GM12878 (cell line): ENCODE measurements around the gene CHST14.

Source experiments
- CEBPZ ChIP-seq: fragments of 150-350 bp; IDR thresholded peaks from 2 replicates; pipeline ENCODE4 v1.6.1; 2016; ENCODE audit warnings: low read depth, low read length
- E2F4 ChIP-seq: IDR thresholded peaks from 2 replicates; pipeline ENCODE4 v1.6.1; 2012; ENCODE audit warnings: low read depth, low read length, improper control_type of control experiment
- ELK1 ChIP-seq: IDR thresholded peaks from 2 replicates; pipeline ENCODE4 v1.6.1; 2012; ENCODE audit warnings: low read depth, low read length, improper control_type of control experiment
- EP300 ChIP-seq, 2 experiments: fragments of 150-350 bp in 1 of 2; IDR thresholded peaks; 2 replicates each; pipeline ENCODE4 v1.6.1; 2011 to 2012; ENCODE audit warnings: low read depth in 2 of 2, low read length in 2 of 2, borderline replicate concordance in 1 of 2, improper control_type of control experiment in 1 of 2, inconsistent platforms in 1 of 2; ENCODE audit not compliant: control insufficient read depth in 1 of 2
- HCFC1 ChIP-seq: fragments of 150-350 bp; IDR thresholded peaks from 2 replicates; pipeline ENCODE4 v1.6.1; 2014; ENCODE audit warnings: low read length
- POLR2A ChIP-seq: IDR thresholded peaks from 2 replicates; pipeline ENCODE4 v1.6.1; 2011; ENCODE audit warnings: low read depth, mild to moderate bottlenecking, low read length
- RAD21 ChIP-seq: IDR thresholded peaks from 2 replicates; pipeline ENCODE4 v1.6.1; 2011; ENCODE audit warnings: mild to moderate bottlenecking, low read depth, low read length, moderate library complexity; ENCODE audit not compliant: insufficient read depth
- SRF ChIP-seq, 2 experiments: IDR thresholded peaks; 2 replicates each; pipeline ENCODE4 v1.6.1; 2011; ENCODE audit warnings: low read depth in 2 of 2, low read length in 2 of 2, mild to moderate bottlenecking in 1 of 2, moderate library complexity in 1 of 2
- TAF1 ChIP-seq: IDR thresholded peaks from 2 replicates; pipeline ENCODE4 v1.6.1; 2011; ENCODE audit warnings: mild to moderate bottlenecking, low read depth, low read length, borderline replicate concordance
- USF2 ChIP-seq: IDR thresholded peaks from 2 replicates; pipeline ENCODE4 v1.6.1; 2011; ENCODE audit warnings: low read depth, low read length, improper control_type of control experiment, borderline replicate concordance
- YY1 ChIP-seq: IDR thresholded peaks from 2 replicates; pipeline ENCODE4 v1.6.1; 2011; ENCODE audit warnings: low read depth, mild to moderate bottlenecking, low read length
- ZNF274 ChIP-seq: IDR thresholded peaks from one replicate; pipeline ENCODE4 v1.8.0; 2011; ENCODE audit not compliant: insufficient read length, insufficient read depth
- ZNF592 ChIP-seq: fragments of 450-650 bp; IDR thresholded peaks from 2 replicates; pipeline ENCODE4 v1.6.1; 2017; ENCODE audit warnings: mild to moderate bottlenecking, moderate library complexity

GRCh38 chr15:40421246-40422157 lies 49.3 kb upstream of the CHST14 start:
- no peak for TF ChIP-seq SRF (IDR thresholded peaks at IDR 0.05; ENCODE audit: low read depth in 2 of 2, low read length in 2 of 2)
- peak; percentile 73 for TF ChIP-seq POLR2A
- no peak for TF ChIP-seq HCFC1
- TF ChIP-seq CEBPZ, result no peak
- no peak for TF ChIP-seq ZNF274
- no peak for TF ChIP-seq USF2
- TF ChIP-seq EP300 (IDR thresholded peaks at IDR 0.05; ENCODE audit: borderline replicate concordance in 1 of 2, control insufficient read depth in 1 of 2, low read depth in 2 of 2, low read length in 2 of 2), result no peak
- TF ChIP-seq TAF1, result no peak
- TF ChIP-seq RAD21, result peak; percentile 95
- peak; percentile 65; the same call in 1 of the 2 replicates for TF ChIP-seq YY1
- no peak for TF ChIP-seq E2F4
- no peak for TF ChIP-seq ZNF592
- no peak for TF ChIP-seq ELK1
